SK-N-SH (cell line): Measurements from ENCODE around the gene MTG1. TPM values are rescaled to one million over a fixed set of nuclear protein-coding genes. Genes with fewer than 3 reads are reported as not detected.

Experiments
- CTCF ChIA-PET: fragments of 300-600, 350-600 bp; formaldehyde crosslinking; extraction: SDS; loops from one replicate; lab custom pipeline; 2021; lab: Yijun Ruan, JAX
- POLR2A ChIA-PET: fragments of 350-600 bp; sonication (Branson Sonifier 250); formaldehyde crosslinking; extraction: SDS; loops from one replicate; lab custom pipeline; 2020; ENCODE audit warnings: antibody characterized with exemption, inconsistent platforms; lab: Yijun Ruan, JAX
- DNase-seq: peaks from one replicate; pipeline ENCODE4 v3.0.0; 2012
- H2AFZ ChIP-seq: fragments of 200-600 bp; sonication (generic); 2 replicates; pipeline ENCODE4 v1.8.1; 2016; ENCODE audit warnings: antibody characterized with exemption, mild to moderate bottlenecking, low read depth
- H3F3A ChIP-seq: fragments of 200-600 bp; sonication (generic); replicated peaks from 2 replicates; pipeline ENCODE3; 2016; ENCODE audit warnings: antibody characterized with exemption, mild to moderate bottlenecking; ENCODE audit not compliant: insufficient read depth
- H3K27ac ChIP-seq, 2 experiments: fragments of 200-500 bp in 1 of 2; fragments of 200-600 bp in 1 of 2; sonication (Bioruptor generic) in 1 of 2; sonication (generic), shearing (Covaris generic) in 1 of 2; 2 replicates each; pipeline versions ENCODE4 v1.5.1 to v1.6.1; 2014 to 2016; ENCODE audit warnings: low read depth in 2 of 2, inconsistent platforms in 1 of 2, low read length in 1 of 2, mild to moderate bottlenecking in 1 of 2, mixed read lengths in 1 of 2
- H3K27me3 ChIP-seq: fragments of 200-600 bp; sonication (generic), shearing (Covaris generic); 2 replicates; pipeline ENCODE4 v1.6.1; 2016; ENCODE audit warnings: mixed run types; ENCODE audit not compliant: insufficient read depth
- H3K36me3 ChIP-seq, 2 experiments: fragments of 200-500 bp in 1 of 2; fragments of 200-600 bp in 1 of 2; sonication (Bioruptor generic) in 1 of 2; sonication (generic) in 1 of 2; replicated peaks in 1 of 2; 2 replicates each; pipeline versions ENCODE3 to v1.5.1; 2014 to 2016; ENCODE audit warnings: low read length in 1 of 2, mild to moderate bottlenecking in 1 of 2; ENCODE audit not compliant: insufficient read depth in 2 of 2, control insufficient read depth in 1 of 2
- H3K4me1 ChIP-seq, 2 experiments: fragments of 200-500 bp in 1 of 2; fragments of 200-600 bp in 1 of 2; sonication (Bioruptor generic) in 1 of 2; sonication (generic), shearing (Covaris generic) in 1 of 2; 2 replicates each; pipeline versions ENCODE4 v1.5.1 to v1.6.1; 2014 to 2016; ENCODE audit warnings: low read depth in 1 of 2, low read length in 1 of 2, mixed run types in 1 of 2; ENCODE audit not compliant: insufficient read depth in 2 of 2, control insufficient read depth in 1 of 2
- H3K4me2 ChIP-seq: fragments of 200-600 bp; sonication (generic), shearing (Covaris generic); 2 replicates; pipeline ENCODE4 v1.6.1; 2017; ENCODE audit warnings: mixed run types
- H3K4me3 ChIP-seq, 2 experiments: fragments of 200-500 bp in 1 of 2; fragments of 200-600 bp in 1 of 2; sonication (Bioruptor generic) in 1 of 2; sonication (generic), shearing (Covaris generic) in 1 of 2; 2 replicates each; pipeline versions ENCODE4 v1.5.1 to v1.8.1; 2014 to 2016; ENCODE audit warnings: low read depth in 2 of 2, inconsistent platforms in 1 of 2, low read length in 1 of 2, mild to moderate bottlenecking in 1 of 2, mixed read lengths in 1 of 2, moderate library complexity in 1 of 2
- H3K79me2 ChIP-seq: fragments of 200-600 bp; sonication (generic); 2 replicates; pipeline ENCODE4 v1.8.1; 2017; ENCODE audit warnings: mild to moderate bottlenecking; ENCODE audit not compliant: insufficient read depth
- H3K9ac ChIP-seq: fragments of 200-600 bp; sonication (generic); 2 replicates; pipeline ENCODE4 v1.6.1; 2017; ENCODE audit warnings: mixed run types
- H3K9me2 ChIP-seq: fragments of 200-600 bp; sonication (generic); 2 replicates; pipeline ENCODE4 v1.6.1; 2017; ENCODE audit warnings: mixed run types
- H3K9me3 ChIP-seq: fragments of 200-600 bp; sonication (generic); 2 replicates; pipeline ENCODE4 v1.6.1; 2017; ENCODE audit warnings: mixed run types, mild to moderate bottlenecking, moderate library complexity
- H4K20me1 ChIP-seq: fragments of 200-600 bp; sonication (generic); 2 replicates; pipeline ENCODE4 v1.6.1; 2017; ENCODE audit warnings: mild to moderate bottlenecking, mixed run types; ENCODE audit not compliant: insufficient read depth
- CHD2 ChIP-seq: fragments of 150-350 bp; IDR thresholded peaks from 2 replicates; pipeline ENCODE4 v1.6.1; 2018; ENCODE audit warnings: low read length; ENCODE audit not compliant: partially characterized antibody
- FOXM1 ChIP-seq: IDR thresholded peaks from 2 replicates; pipeline ENCODE4 v1.4.0; 2012; ENCODE audit warnings: low read depth, mild to moderate bottlenecking
- GATA2 ChIP-seq: sonication (generic); formaldehyde crosslinking; IDR thresholded peaks from 2 replicates; pipeline ENCODE4 v1.5.0; 2020; ENCODE audit warnings: mild to moderate bottlenecking, missing genetic modification reagents
- MXI1 ChIP-seq: IDR thresholded peaks from 2 replicates; pipeline ENCODE4 v1.6.1; 2012; ENCODE audit warnings: mild to moderate bottlenecking, low read depth, low read length, improper control_type of control experiment
- NRF1 ChIP-seq: IDR thresholded peaks from 2 replicates; pipeline ENCODE4 v1.6.1; 2012; ENCODE audit warnings: low read depth, mild to moderate bottlenecking, low read length
- RXRA ChIP-seq: IDR thresholded peaks from 2 replicates; pipeline ENCODE4 v1.4.0; 2012; ENCODE audit warnings: low read depth, mild to moderate bottlenecking, borderline replicate concordance
- SIN3A ChIP-seq: IDR thresholded peaks from 2 replicates; pipeline ENCODE4 v1.6.1; 2012; ENCODE audit warnings: low read depth, mild to moderate bottlenecking, low read length, moderate library complexity, borderline replicate concordance
- SMC3 ChIP-seq: IDR thresholded peaks from 2 replicates; pipeline ENCODE4 v1.6.1; 2012; ENCODE audit warnings: low read depth, low read length, improper control_type of control experiment
- TAF1 ChIP-seq: IDR thresholded peaks from 2 replicates; pipeline ENCODE4 v1.6.1; 2012; ENCODE audit warnings: low read depth, mild to moderate bottlenecking, low read length, moderate library complexity, borderline replicate concordance
- TCF12 ChIP-seq: IDR thresholded peaks from 2 replicates; pipeline ENCODE4 v1.4.0; 2012
- YY1 ChIP-seq: IDR thresholded peaks from 2 replicates; pipeline ENCODE4 v1.4.0; 2012; ENCODE audit warnings: low read depth, mild to moderate bottlenecking
- WGBS: methylation state at CpG from one replicate; pipeline ENCODE4 v1.1.6; 2017; ENCODE audit warnings: low lambda C conversion rate; 5-methylcytosine and 5-hydroxymethylcytosine counted together
- polyA plus RNA-seq, 3 experiments: library from polyadenylated mRNA; depleted of rRNA; stranded (reverse); fragments of >200 nt; gene quantifications; 2 replicates each; pipeline ENCODE4 v1.2.3, GENCODE V29; 2012
- TF ChIP-seq, protein P1 (sequence below): IDR thresholded peaks from 2 replicates; pipeline ENCODE4 v1.4.0; 2012; ENCODE audit warnings: low read depth
- TF ChIP-seq, protein P2 (sequence below): IDR thresholded peaks from 2 replicates; pipeline ENCODE4 v1.4.0; 2012; ENCODE audit warnings: low read depth, borderline replicate concordance
- TF ChIP-seq, protein P3 (sequence below): fragments of 150-350 bp; IDR thresholded peaks from 2 replicates; pipeline ENCODE4 v1.6.1; 2016; ENCODE audit warnings: mild to moderate bottlenecking, low read depth, low read length
- TF ChIP-seq, protein P4 (sequence below): fragments of 150-350 bp; IDR thresholded peaks from 2 replicates; pipeline ENCODE4 v1.6.1; 2017; ENCODE audit warnings: antibody characterized with exemption, low read length, low read depth, borderline replicate concordance

The MTG1 gene
- polyA plus RNA-seq, 1 of the 3 experiments (the other 2 are of a cell fraction): 86.4 TPM

DNA sequence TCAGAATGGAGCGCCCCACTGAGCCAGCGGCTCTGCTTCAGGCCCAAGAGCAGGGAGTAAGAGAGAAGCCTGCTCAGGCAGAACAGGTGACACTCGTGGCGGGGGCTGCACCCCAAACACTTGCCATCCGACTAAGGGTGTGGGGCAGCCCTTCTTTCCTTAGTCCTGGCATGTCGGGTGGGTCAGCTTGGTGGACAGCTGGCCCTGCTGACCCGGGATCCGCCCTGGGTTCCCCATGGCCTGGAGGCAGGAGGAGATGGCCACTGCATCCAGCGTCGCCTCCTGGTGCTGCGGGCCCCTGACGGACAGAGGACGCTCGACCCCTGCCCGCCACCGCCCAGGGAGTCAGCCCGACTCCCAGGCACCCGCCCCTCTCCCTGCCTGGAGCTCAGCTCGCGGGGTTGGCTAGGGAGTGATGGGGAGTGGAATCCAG is 16.1 kb upstream of the MTG1 start:
- H3F3A ChIP-seq: no peaks in the 10 kb centered on the region
- peaks cover 0 to 19% of the 10 kb centered on the region in 2 experiments; a peak in 2 of 4 replicates for H3K4me1 ChIP-seq
- peak overlapping the region; percentile 64; the same call in 1 of the 2 replicates for H3K9ac ChIP-seq
- POLR2A ChIA-PET: interaction anchor here (1.1 kb wide), 1 partner anchor 11 kb away, joined by 3 read pairs; no protein-coding TSS in a partner anchor
- CTCF ChIA-PET: interaction anchor here (1.5 to 2.3 kb wide), 2 partner anchors 17 to 48 kb away, joined by 7 to 13 read pairs; no protein-coding TSS in a partner anchor
- no peak overlapping the region; a peak in 1 of 4 replicates for H3K27ac ChIP-seq
- peak overlapping the region; percentile 74 to 76 for H3K4me3 ChIP-seq
- peak overlapping the region; percentile 97 for H3K4me2 ChIP-seq
- no peaks in the 10 kb centered on the region for H3K9me2 ChIP-seq
- H3K36me3 ChIP-seq: no peaks in the 10 kb centered on the region
- H3K79me2 ChIP-seq: no peaks in the 10 kb centered on the region
- WGBS: 38% methylated on average over 9 of the region's 20 CpGs
- no peaks in the 10 kb centered on the region for H3K27me3 ChIP-seq
- peak overlapping the region; percentile 92; the same call in 1 of the 2 replicates for H2AFZ ChIP-seq
- no peak for DNase-seq
- no peaks in the 10 kb centered on the region for H3K9me3 ChIP-seq
- no peak for TF ChIP-seq FOXM1
- TF ChIP-seq, protein P1, sequence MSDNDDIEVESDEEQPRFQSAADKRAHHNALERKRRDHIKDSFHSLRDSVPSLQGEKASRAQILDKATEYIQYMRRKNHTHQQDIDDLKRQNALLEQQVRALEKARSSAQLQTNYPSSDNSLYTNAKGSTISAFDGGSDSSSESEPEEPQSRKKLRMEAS: no peak
- TF ChIP-seq CHD2: no peak
- TF ChIP-seq NRF1: no peak
- TF ChIP-seq, protein P2, sequence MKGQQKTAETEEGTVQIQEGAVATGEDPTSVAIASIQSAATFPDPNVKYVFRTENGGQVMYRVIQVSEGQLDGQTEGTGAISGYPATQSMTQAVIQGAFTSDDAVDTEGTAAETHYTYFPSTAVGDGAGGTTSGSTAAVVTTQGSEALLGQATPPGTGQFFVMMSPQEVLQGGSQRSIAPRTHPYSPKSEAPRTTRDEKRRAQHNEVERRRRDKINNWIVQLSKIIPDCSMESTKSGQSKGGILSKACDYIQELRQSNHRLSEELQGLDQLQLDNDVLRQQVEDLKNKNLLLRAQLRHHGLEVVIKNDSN: no peak
- TF ChIP-seq SMC3: no peak
- no peak for TF ChIP-seq MXI1
- no peak for TF ChIP-seq GATA2 (CRISPR knock-in tag)
- TF ChIP-seq TAF1: no peak
- TF ChIP-seq RXRA: no peak
- TF ChIP-seq, protein P3, sequence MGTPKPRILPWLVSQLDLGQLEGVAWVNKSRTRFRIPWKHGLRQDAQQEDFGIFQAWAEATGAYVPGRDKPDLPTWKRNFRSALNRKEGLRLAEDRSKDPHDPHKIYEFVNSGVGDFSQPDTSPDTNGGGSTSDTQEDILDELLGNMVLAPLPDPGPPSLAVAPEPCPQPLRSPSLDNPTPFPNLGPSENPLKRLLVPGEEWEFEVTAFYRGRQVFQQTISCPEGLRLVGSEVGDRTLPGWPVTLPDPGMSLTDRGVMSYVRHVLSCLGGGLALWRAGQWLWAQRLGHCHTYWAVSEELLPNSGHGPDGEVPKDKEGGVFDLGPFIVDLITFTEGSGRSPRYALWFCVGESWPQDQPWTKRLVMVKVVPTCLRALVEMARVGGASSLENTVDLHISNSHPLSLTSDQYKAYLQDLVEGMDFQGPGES: no peak
- TF ChIP-seq TCF12: no peak
- TF ChIP-seq, protein P4, sequence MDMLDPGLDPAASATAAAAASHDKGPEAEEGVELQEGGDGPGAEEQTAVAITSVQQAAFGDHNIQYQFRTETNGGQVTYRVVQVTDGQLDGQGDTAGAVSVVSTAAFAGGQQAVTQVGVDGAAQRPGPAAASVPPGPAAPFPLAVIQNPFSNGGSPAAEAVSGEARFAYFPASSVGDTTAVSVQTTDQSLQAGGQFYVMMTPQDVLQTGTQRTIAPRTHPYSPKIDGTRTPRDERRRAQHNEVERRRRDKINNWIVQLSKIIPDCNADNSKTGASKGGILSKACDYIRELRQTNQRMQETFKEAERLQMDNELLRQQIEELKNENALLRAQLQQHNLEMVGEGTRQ: no peak
- no peak for TF ChIP-seq SIN3A
- no peak for TF ChIP-seq YY1
- no peaks in the 10 kb centered on the region for H4K20me1 ChIP-seq
